Thyroid gland (tissue), 4 donors: ENCODE measurements around the gene STK16. TPM values are rescaled to one million over a fixed set of nuclear protein-coding genes. Genes with fewer than 3 reads are reported as not detected.

Experiments used
- DNase-seq, 2 donors: peaks; one replicate each; pipeline ENCODE4 v3.0.0-alpha.2; 2019
- H3K27ac ChIP-seq, 3 donors: fragments of 200-600 bp; sonication (generic); 1 replicate in 2 of 3; 2 replicates in 1 of 3; pipeline ENCODE4 v1.5.1; 2016 to 2019; ENCODE audit warnings: mild to moderate bottlenecking in 1 of 3, moderate library complexity in 1 of 3
- H3K27me3 ChIP-seq: fragments of 200-600 bp; sonication (generic); one replicate; pipeline ENCODE4 v1.5.1; 2019
- H3K36me3 ChIP-seq, 2 donors: fragments of 200-600 bp; sonication (generic); one replicate each; pipeline ENCODE4 v1.5.1; 2016 to 2019
- H3K4me1 ChIP-seq, 2 donors: fragments of 200-600 bp; sonication (generic); one replicate each; pipeline ENCODE4 v1.5.1; 2017 to 2019
- H3K4me3 ChIP-seq, 3 donors: fragments of 200-600 bp; sonication (generic); replicated peaks in 1 of 3; 1 replicate in 2 of 3; 2 replicates in 1 of 3; pipeline ENCODE4 v1.5.1; 2016; ENCODE audit warnings: mild to moderate bottlenecking in 1 of 3
- H3K9me3 ChIP-seq: fragments of 200-600 bp; sonication (generic); one replicate; pipeline ENCODE4 v1.5.1; 2017
- CTCF ChIP-seq, 6 experiments: fragments of 200-600 bp in 3 of 6; fragments of 450-650 bp in 3 of 6; sonication (generic) in 3 of 6; IDR thresholded peaks; one replicate each; pipeline ENCODE4 v1.5.1; 2016 to 2019; ENCODE audit warnings: antibody characterized with exemption in 6 of 6, mild to moderate bottlenecking in 2 of 6, inconsistent platforms in 1 of 6, moderate library complexity in 1 of 6
- POLR2A ChIP-seq, 2 donors: fragments of 450-650 bp; IDR thresholded peaks; one replicate each; pipeline ENCODE4 v1.6.1; 2017; ENCODE audit warnings: antibody characterized with exemption in 2 of 2, mild to moderate bottlenecking in 2 of 2, moderate library complexity in 1 of 2
- WGBS, 2 donors: methylation state at CpG; one replicate each; pipeline ENCODE4 v1.1.5; 2017; 5-methylcytosine and 5-hydroxymethylcytosine counted together
- intact Hi-C: fragments of 100-400 bp; cut with DNase I; formaldehyde crosslinking; loops from one replicate; pipeline ENCODE4 v1.15.1; 2023
- total RNA-seq, 4 donors: library from RNA; depleted of rRNA; stranded (reverse); fragments of >200 nt; gene quantifications; one replicate each; pipeline ENCODE4 v1.2.3, GENCODE V29; 2016

STK16 gene
- total RNA-seq, 4 donors from 2014 or later: 19.5 to 33.0 (median 24.9) TPM

DNA sequence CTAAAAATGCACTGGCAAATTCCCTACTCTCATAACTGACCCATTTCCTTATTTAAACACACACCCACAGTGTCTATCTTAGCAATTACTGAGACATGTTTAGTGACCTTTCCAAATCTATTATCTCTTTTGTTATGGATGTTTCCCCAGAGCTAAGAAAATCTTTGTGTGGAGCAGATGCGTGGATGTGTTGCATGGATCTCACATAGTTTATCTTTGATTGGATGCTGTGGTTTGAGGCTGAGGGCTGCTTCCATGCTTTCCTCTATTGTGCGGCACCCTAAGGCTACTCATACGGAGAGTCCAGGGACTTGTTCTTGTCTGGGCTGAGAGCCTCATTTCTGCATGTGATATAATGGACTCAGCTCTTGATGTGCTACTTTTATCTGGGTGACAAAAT is 10.9 kb upstream of the STK16 start:
- no peak overlapping the region for H3K4me3 ChIP-seq
- intact Hi-C loops: no loop called here
- H3K4me1 ChIP-seq: peaks cover 10 to 12% of the 10 kb centered on the region in 2 donors
- no peaks in the 10 kb centered on the region for H3K9me3 ChIP-seq
- H3K36me3 ChIP-seq: peaks cover 54 to 65% of the 10 kb centered on the region in 2 donors
- H3K27me3 ChIP-seq: no peaks in the 10 kb centered on the region
- DNase-seq: no peak
- no peak overlapping the region for H3K27ac ChIP-seq
- WGBS, 2 donors: 91 to 94% methylated on average over 3 of the region's 3 CpGs
- no peak for TF ChIP-seq CTCF (IDR thresholded peaks at IDR 0.05)
- no peak for TF ChIP-seq POLR2A (IDR thresholded peaks at IDR 0.05)

GRCh38 chr2:219243291-219243761 is 2.0 kb upstream of the STK16 start:
- Histone ChIP-seq H3K36me3 (peaks cover 0 to 4% of the 10 kb centered on the region in 2 donors), H3K27me3 (no peaks in the 10 kb centered on the region), H3K4me1 (peaks cover 5 to 29% of the 10 kb centered on the region in 2 donors), H3K9me3 (no peaks in the 10 kb centered on the region), H3K27ac (no peak overlapping the region), H3K4me3 (no peak overlapping the region)
- TF ChIP-seq POLR2A (IDR thresholded peaks at IDR 0.05) (no peak), CTCF (IDR thresholded peaks at IDR 0.05) (no peak)
- DNase-seq: no peak
- intact Hi-C loops: no loop called here
- WGBS, 2 donors: 36 to 43% methylated on average over 14 to 28 of the region's 28 CpGs

- peak overlapping the region; percentile 35 to 89 (median 86) for H3K27ac ChIP-seq
- peaks cover 0 to 4% of the 10 kb centered on the region in 2 donors for H3K36me3 ChIP-seq
- DNase-seq: no peak
- intact Hi-C loops: loop anchor here (5.0 kb wide), 1 partner anchor 38 kb away; no protein-coding TSS in a partner anchor
- peaks cover 17 to 44% of the 10 kb centered on the region in 2 donors for H3K4me1 ChIP-seq
- peak overlapping the region; percentile 21 to 83 (median 72) for H3K4me3 ChIP-seq
- no peaks in the 10 kb centered on the region for H3K27me3 ChIP-seq
- TF ChIP-seq POLR2A (IDR thresholded peaks at IDR 0.05) (no peak), CTCF (IDR thresholded peaks at IDR 0.05) (no peak)
- H3K9me3 ChIP-seq: no peaks in the 10 kb centered on the region
- WGBS, 2 donors: 50 to 54% methylated on average over 5 to 6 of the region's 6 CpGs
Measured at GRCh38 chr2:219244789-219245147, 511 bp upstream of the STK16 start.

DNA sequence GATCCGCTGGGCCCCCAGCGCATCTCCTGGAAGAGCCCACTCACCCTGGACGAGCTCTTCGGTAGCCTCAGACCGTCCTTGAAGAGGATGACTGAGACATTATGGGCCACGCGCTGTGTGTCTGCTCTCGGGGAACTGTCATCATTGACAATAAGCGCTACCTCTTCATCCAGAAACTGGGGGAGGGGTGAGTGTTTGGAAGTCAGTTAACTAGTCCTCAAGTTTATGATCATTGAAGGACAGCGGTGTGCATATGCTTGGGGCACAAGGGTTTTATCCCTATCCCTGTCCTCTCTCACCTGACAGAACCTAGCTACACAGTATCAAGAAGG is 586 bp downstream of the STK16 start:
- Histone ChIP-seq H3K27me3 (no peaks in the 10 kb centered on the region), H3K4me1 (peaks cover 24 to 53% of the 10 kb centered on the region in 2 donors), H3K36me3 (peaks cover 0 to 4% of the 10 kb centered on the region in 2 donors), H3K9me3 (no peaks in the 10 kb centered on the region), H3K4me3 (peak overlapping the region; percentile 21 to 83 (median 72)), H3K27ac (peak overlapping the region; percentile 35 to 89 (median 86))
- no peak for TF ChIP-seq POLR2A (IDR thresholded peaks at IDR 0.05)
- TF ChIP-seq CTCF (IDR thresholded peaks at IDR 0.05): no peak
- intact Hi-C loops: loop anchor here (5.0 kb wide), 1 partner anchor 36 kb away; no protein-coding TSS in a partner anchor
- 15 to 17% methylated on average over 10 of the region's 10 CpGs for WGBS, 2 donors
- DNase-seq: no peak

DNA sequence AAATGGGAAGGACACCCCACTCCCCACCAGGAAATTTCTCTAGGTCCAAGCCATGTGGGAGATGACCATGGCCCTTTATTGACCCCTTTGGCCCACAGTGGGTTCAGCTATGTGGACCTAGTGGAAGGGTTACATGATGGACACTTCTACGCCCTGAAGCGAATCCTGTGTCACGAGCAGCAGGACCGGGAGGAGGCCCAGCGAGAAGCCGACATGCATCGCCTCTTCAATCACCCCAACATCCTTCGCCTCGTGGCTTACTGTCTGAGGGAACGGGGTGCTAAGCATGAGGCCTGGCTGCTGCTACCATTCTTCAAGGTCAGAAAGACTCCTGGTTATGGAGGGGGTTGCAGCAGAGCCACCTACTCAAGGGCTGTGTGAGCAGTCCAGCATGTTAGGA is 1.3 kb downstream of the STK16 start:
- peaks cover 24 to 53% of the 10 kb centered on the region in 2 donors for H3K4me1 ChIP-seq
- H3K27ac ChIP-seq: peak overlapping the region in 1 of 3 donors; percentile 86

More for the DNA sequence above, 1.3 kb downstream of the STK16 start:
- WGBS, 2 donors: 91 to 96% methylated on average over 7 to 10 of the region's 10 CpGs
- intact Hi-C loops: loop anchor here (5.0 kb wide), 1 partner anchor 36 kb away; no protein-coding TSS in a partner anchor
- Histone ChIP-seq H3K4me3 (no peak overlapping the region), H3K9me3 (no peaks in the 10 kb centered on the region), H3K27me3 (no peaks in the 10 kb centered on the region), H3K36me3 (peaks cover 0 to 4% of the 10 kb centered on the region in 2 donors)
- DNase-seq: no peak
- TF ChIP-seq POLR2A (IDR thresholded peaks at IDR 0.05) (no peak), CTCF (IDR thresholded peaks at IDR 0.05) (no peak)
